K562 (cell line): ENCODE measurements around the gene FAM20B. TPM values are rescaled to one million over a fixed set of nuclear protein-coding genes. Genes with fewer than 3 reads are reported as not detected.

Experiments used
- ATAC-seq: fragments of 200-7000 bp; cut with Tn5 transposase; 3 replicates; pipeline ENCODE4 v1.9.1; 2020; ENCODE audit warnings: moderate library complexity
- BruUV-seq: library from RNA; stranded (reverse); fragments of 400-500 nt; replicated peaks from 2 replicates; lab custom pipeline; 2021; lab: Mats Ljungman, UMichigan
- CTCF ChIA-PET: fragments of 300-600 bp; formaldehyde crosslinking; extraction: SDS; loops from one replicate; lab custom pipeline; 2021; ENCODE audit warnings: low intra/inter-chr PET ratio; lab: Yijun Ruan, JAX
- POLR2A ChIA-PET: fragments of 300-600, 350-650 bp; sonication (Branson Sonifier 250); formaldehyde crosslinking; extraction: SDS; loops from one replicate; lab custom pipeline; 2021; ENCODE audit warnings: antibody characterized with exemption, inconsistent platforms; lab: Yijun Ruan, JAX
- DNase-seq, 4 experiments: peaks; one replicate each; pipeline versions ENCODE4 v3.0.0 to v3.0.0-alpha.2; 2011 to 2018; ENCODE audit warnings: low spot score in 3 of 4, mixed read lengths in 3 of 4; ENCODE audit errors: extremely low read depth in 1 of 4
- FAIRE-seq: peaks from 2 replicates; lab custom pipeline; 2011; peaks lifted over from hg19 to GRCh38; lab: Jason Lieb, UNC
- H2AFZ ChIP-seq: 2 replicates; pipeline ENCODE4 v1.6.0; 2011; ENCODE audit warnings: low read depth, low read length, control low read depth, inconsistent platforms
- H3K27ac ChIP-seq: fragments of 200-600 bp; 3 replicates; pipeline ENCODE4 v1.8.0; 2011; ENCODE audit warnings: low read depth, mild to moderate bottlenecking, control low read depth, inconsistent platforms, low read length, moderate library complexity, mixed read lengths; ENCODE audit errors: extremely low read depth
- H3K27me3 ChIP-seq, 2 experiments: fragments of 300-600 bp in 1 of 2; 2 replicates in 1 of 2; 3 replicates in 1 of 2; pipeline versions ENCODE4 v1.6.0 to v1.8.0; 2011; ENCODE audit warnings: inconsistent platforms in 2 of 2, low read length in 2 of 2, mild to moderate bottlenecking in 1 of 2, mixed read lengths in 1 of 2, moderate library complexity in 1 of 2; ENCODE audit not compliant: control insufficient read depth in 2 of 2, insufficient read depth in 2 of 2
- H3K36me3 ChIP-seq: fragments of 300-600 bp; 3 replicates; pipeline ENCODE4 v1.8.0; 2011; ENCODE audit warnings: mild to moderate bottlenecking, low read length, inconsistent platforms; ENCODE audit not compliant: control insufficient read depth, insufficient read depth
- H3K4me1 ChIP-seq, 2 experiments: fragments of 200-600 bp in 1 of 2; replicated peaks in 1 of 2; 2 replicates in 1 of 2; 3 replicates in 1 of 2; pipeline versions ENCODE4 v1.5.1 to v1.8.0; 2011; ENCODE audit warnings: inconsistent platforms in 2 of 2, low read length in 2 of 2, mild to moderate bottlenecking in 1 of 2, mixed read lengths in 1 of 2, moderate library complexity in 1 of 2; ENCODE audit not compliant: control insufficient read depth in 2 of 2, insufficient read depth in 2 of 2
- H3K4me2 ChIP-seq: 2 replicates; pipeline ENCODE4 v1.6.1; 2011; ENCODE audit warnings: low read length, control low read depth, inconsistent platforms, mixed read lengths; ENCODE audit not compliant: insufficient read depth
- H3K4me3 ChIP-seq: fragments of 200-600 bp; sonication (generic), shearing (Covaris generic); 2 replicates; pipeline ENCODE4 v1.5.1; 2016; ENCODE audit warnings: control low read depth, inconsistent platforms
- H3K79me2 ChIP-seq: fragments of 200-600 bp; 3 replicates; pipeline ENCODE4 v1.8.0; 2011; ENCODE audit warnings: low read length, inconsistent platforms; ENCODE audit not compliant: control insufficient read depth, insufficient read depth
- H3K9ac ChIP-seq, 2 experiments: 2 replicates each; pipeline versions ENCODE4 v1.6.0 to v1.6.1; 2011; ENCODE audit warnings: low read depth in 2 of 2, low read length in 2 of 2, control low read depth in 1 of 2, inconsistent platforms in 1 of 2, mild to moderate bottlenecking in 1 of 2, mixed read lengths in 1 of 2; ENCODE audit not compliant: insufficient read depth in 1 of 2
- H3K9me1 ChIP-seq: one replicate; pipeline ENCODE4 v1.6.0; 2011; ENCODE audit warnings: inconsistent platforms, mild to moderate bottlenecking, low read length, moderate library complexity; ENCODE audit not compliant: control insufficient read depth, insufficient read depth
- H3K9me3 ChIP-seq: replicated peaks from 2 replicates; pipeline ENCODE4 v1.5.1; 2011; ENCODE audit warnings: low read depth, low read length, inconsistent platforms; ENCODE audit not compliant: control insufficient read depth, insufficient read depth
- H4K20me1 ChIP-seq: replicated peaks from 2 replicates; pipeline ENCODE4 v1.6.1; 2011; ENCODE audit warnings: low read length, inconsistent platforms, mixed read lengths; ENCODE audit not compliant: control insufficient read depth, insufficient read depth
- ATF6 ChIP-seq: sonication (generic); formaldehyde crosslinking; IDR thresholded peaks from 2 replicates; pipeline ENCODE4 v1.4.0; 2020; ENCODE audit warnings: mild to moderate bottlenecking, missing genetic modification reagents
- BCLAF1 ChIP-seq, 2 experiments: fragments of 450-650 bp in 1 of 2; IDR thresholded peaks; 2 replicates each; pipeline ENCODE4 v1.6.1; 2011 to 2017; ENCODE audit warnings: low read depth in 2 of 2, antibody characterized with exemption in 1 of 2, borderline replicate concordance in 1 of 2, low read length in 1 of 2, mild to moderate bottlenecking in 1 of 2, mixed read lengths in 1 of 2; ENCODE audit not compliant: control insufficient read depth in 1 of 2
- NELFE ChIP-seq: IDR thresholded peaks from 2 replicates; pipeline ENCODE4 v1.6.1; 2011; ENCODE audit warnings: mild to moderate bottlenecking; ENCODE audit not compliant: insufficient read depth, insufficient read length
- RNF2 ChIP-seq: sonication (generic); IDR thresholded peaks from 2 replicates; pipeline ENCODE4 v1.6.1; 2016
- WGBS: fragments of 100-300 bp; shearing (Covaris generic); methylation state at CpG from one replicate; pipeline ENCODE4 v1.1.6; 2016; ENCODE audit warnings: low coverage, mixed read lengths; ENCODE audit not compliant: insufficient coverage; ENCODE audit errors: missing lambda C conversion rate; 5-methylcytosine and 5-hydroxymethylcytosine counted together
- in situ Hi-C: fragments of 300-500 bp; cut with MboI; formaldehyde crosslinking; loops from 4 replicates; pipeline ENCODE4 v1.15.0; 2018; ENCODE audit warnings: inconsistent platforms, mixed read lengths
- intact Hi-C: fragments of 100-400 bp; cut with micrococcal nuclease; formaldehyde crosslinking; loops from 2 replicates; pipeline ENCODE4 v1.14.2; 2022
- polyA plus RNA-seq, 8 experiments: library from polyadenylated mRNA; depleted of rRNA in 4 of 8; stranded (reverse) in 5 of 8; unstranded in 3 of 8; fragments of >200 nt; fragmentation: Nextera tagmentation in 2 of 8; fragmentation: Illumina TruSeq in 1 of 8; extraction: Ambion mirVana in 2 of 8; extraction: Trizol in 1 of 8; gene quantifications; 2 replicates each; pipeline versions ENCODE4 v1.2.1 to v1.2.3, GENCODE V29; 2011 to 2014; ENCODE audit warnings: inconsistent platforms in 1 of 8, missing spikeins in 1 of 8
- total RNA-seq, 7 experiments: library from RNA; depleted of rRNA in 6 of 7; stranded (reverse); fragments of >200 nt in 6 of 7; fragmentation: Illumina TruSeq in 2 of 7; extraction: Trizol in 2 of 7; gene quantifications; 2 replicates each; pipeline versions ENCODE4 v1.2.1 to v1.2.3, GENCODE V29; 2011 to 2021; ENCODE audit warnings: low replicate concordance in 1 of 7
- TF ChIP-seq, protein P1 (sequence below): sonication (generic); formaldehyde crosslinking; IDR thresholded peaks from 2 replicates; pipeline ENCODE4 v1.8.0; 2022; ENCODE audit warnings: missing genetic modification reagents, mild to moderate bottlenecking, borderline replicate concordance
- TF ChIP-seq, protein P2 (sequence below), 2 experiments: fragments of 450-650 bp; conservative IDR thresholded peaks; 2 replicates each; pipeline ENCODE4 v1.6.1; 2017; ENCODE audit warnings: mild to moderate bottlenecking in 2 of 2, moderate library complexity in 2 of 2

FAM20B gene
- total and polyA plus RNA-seq, 9 of the 15 experiments (the other 6 are each of a cell fraction or from before 2014, with no cell fraction given) = 7.2 to 67.5 (median 42.9) TPM

DNA sequence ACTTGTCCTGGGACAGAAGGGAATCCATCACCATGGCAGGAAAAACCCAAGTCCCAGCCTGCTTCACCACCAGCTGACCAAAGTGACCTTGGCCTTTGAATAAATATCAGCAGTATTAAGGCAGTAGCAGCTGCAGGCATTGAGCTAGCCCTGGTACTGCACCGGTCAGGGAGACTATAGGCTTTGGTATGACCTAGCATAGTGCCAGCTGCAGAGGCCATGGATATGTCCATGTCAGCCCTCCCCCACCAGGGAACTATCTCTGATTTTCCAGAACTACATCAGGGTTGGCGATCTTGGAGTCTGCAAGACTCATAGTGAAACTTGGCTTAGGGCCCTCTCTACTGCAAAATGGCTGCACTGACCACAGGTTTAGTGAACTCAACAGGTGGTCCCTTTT lies 49.2 kb upstream of the FAM20B start:
- FAIRE-seq (no peak), ATAC-seq (no peak), DNase-seq (no peak)
- in situ Hi-C loops = no loop called here
- no peak overlapping the region for H3K27ac ChIP-seq
- H3K9me3 ChIP-seq = no peaks in the 10 kb centered on the region
- no peak overlapping the region for H2AFZ ChIP-seq
- whole genome bisulfite sequencing = 0% methylated on average over 2 of the region's 2 CpGs
- no peak overlapping the region for H3K4me2 ChIP-seq
- BruUV-seq = no TSS peak
- TF ChIP-seq, protein P1, sequence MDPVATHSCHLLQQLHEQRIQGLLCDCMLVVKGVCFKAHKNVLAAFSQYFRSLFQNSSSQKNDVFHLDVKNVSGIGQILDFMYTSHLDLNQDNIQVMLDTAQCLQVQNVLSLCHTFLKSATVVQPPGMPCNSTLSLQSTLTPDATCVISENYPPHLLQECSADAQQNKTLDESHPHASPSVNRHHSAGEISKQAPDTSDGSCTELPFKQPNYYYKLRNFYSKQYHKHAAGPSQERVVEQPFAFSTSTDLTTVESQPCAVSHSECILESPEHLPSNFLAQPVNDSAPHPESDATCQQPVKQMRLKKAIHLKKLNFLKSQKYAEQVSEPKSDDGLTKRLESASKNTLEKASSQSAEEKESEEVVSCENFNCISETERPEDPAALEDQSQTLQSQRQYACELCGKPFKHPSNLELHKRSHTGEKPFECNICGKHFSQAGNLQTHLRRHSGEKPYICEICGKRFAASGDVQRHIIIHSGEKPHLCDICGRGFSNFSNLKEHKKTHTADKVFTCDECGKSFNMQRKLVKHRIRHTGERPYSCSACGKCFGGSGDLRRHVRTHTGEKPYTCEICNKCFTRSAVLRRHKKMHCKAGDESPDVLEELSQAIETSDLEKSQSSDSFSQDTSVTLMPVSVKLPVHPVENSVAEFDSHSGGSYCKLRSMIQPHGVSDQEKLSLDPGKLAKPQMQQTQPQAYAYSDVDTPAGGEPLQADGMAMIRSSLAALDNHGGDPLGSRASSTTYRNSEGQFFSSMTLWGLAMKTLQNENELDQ (CRISPR knock-in tag) = no peak
- TF ChIP-seq NELFE = no peak
- no peak for TF ChIP-seq RNF2
- TF ChIP-seq, protein P2, sequence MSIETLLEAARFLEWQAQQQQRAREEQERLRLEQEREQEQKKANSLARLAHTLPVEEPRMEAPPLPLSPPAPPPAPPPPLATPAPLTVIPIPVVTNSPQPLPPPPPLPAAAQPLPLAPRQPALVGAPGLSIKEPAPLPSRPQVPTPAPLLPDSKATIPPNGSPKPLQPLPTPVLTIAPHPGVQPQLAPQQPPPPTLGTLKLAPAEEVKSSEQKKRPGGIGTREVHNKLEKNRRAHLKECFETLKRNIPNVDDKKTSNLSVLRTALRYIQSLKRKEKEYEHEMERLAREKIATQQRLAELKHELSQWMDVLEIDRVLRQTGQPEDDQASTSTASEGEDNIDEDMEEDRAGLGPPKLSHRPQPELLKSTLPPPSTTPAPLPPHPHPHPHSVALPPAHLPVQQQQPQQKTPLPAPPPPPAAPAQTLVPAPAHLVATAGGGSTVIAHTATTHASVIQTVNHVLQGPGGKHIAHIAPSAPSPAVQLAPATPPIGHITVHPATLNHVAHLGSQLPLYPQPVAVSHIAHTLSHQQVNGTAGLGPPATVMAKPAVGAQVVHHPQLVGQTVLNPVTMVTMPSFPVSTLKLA (conservative IDR thresholded peaks at IDR 0.05) = no peak
- no peak for TF ChIP-seq ATF6 (CRISPR knock-in tag)
- no peak for TF ChIP-seq BCLAF1 (IDR thresholded peaks at IDR 0.05; ENCODE audit: borderline replicate concordance in 1 of 2, control insufficient read depth in 1 of 2, low read depth in 2 of 2, low read length in 1 of 2)
- POLR2A ChIA-PET = no interaction called here
- H3K4me3 ChIP-seq = no peak overlapping the region
- no peaks in the 10 kb centered on the region for H3K27me3 ChIP-seq
- no peaks in the 10 kb centered on the region for H3K79me2 ChIP-seq
- CTCF ChIA-PET = no interaction called here
- H3K9ac ChIP-seq = no peak overlapping the region
- no peaks in the 10 kb centered on the region for H3K36me3 ChIP-seq
- intact Hi-C loops = no loop called here
- H3K9me1 ChIP-seq = no peaks in the 10 kb centered on the region
- H3K4me1 ChIP-seq = no peaks in the 10 kb centered on the region
- H4K20me1 ChIP-seq = no peaks in the 10 kb centered on the region
